ENCODE measurements around the gene PTGES2.

Gene PTGES2

GRCh38 chr9:128089299-128089698, 38.2 kb downstream of the PTGES2 start:
- Histone ChIP-seq H4K20me1 (ENCODE audit: control insufficient read depth, insufficient read depth, low read depth, low read length) (peaks cover 4% of the 10 kb centered on the region; the same call in 1 of the 2 replicates), H3K36me3 (ENCODE audit: control insufficient read depth, low read length) (peaks cover 7% of the 10 kb centered on the region), H3K27me3 (ENCODE audit: control insufficient read depth, low read length) (no peaks in the 10 kb centered on the region), H3K27ac (ENCODE audit: low read depth, low read length) (no peak overlapping the region), H3K79me2 (ENCODE audit: control insufficient read depth, low read length) (peaks cover 57% of the 10 kb centered on the region), H3K4me3 (ENCODE audit: low read length) (no peak overlapping the region), H3K4me2 (ENCODE audit: low read length) (no peak overlapping the region), H3F3A (ENCODE audit: control insufficient read depth, insufficient read depth) (peaks cover 10% of the 10 kb centered on the region), H3K9me3 (ENCODE audit: control insufficient read depth, insufficient read depth, low read length) (no peaks in the 10 kb centered on the region), H3K4me1 (ENCODE audit: control insufficient read depth, low read length) (peaks cover 23% of the 10 kb centered on the region), H3K9me2 (replicated peaks; ENCODE audit: control insufficient read depth, low read length) (no peaks in the 10 kb centered on the region)
- TF ChIP-seq CTCF (IDR thresholded peaks at IDR 0.05; ENCODE audit: low read depth, low read length, poor library complexity, severe bottlenecking) (no peak), EZH2phosphoT487 (IDR thresholded peaks at IDR 0.05; ENCODE audit: borderline replicate concordance, low read length) (no peak)

- TF ChIP-seq CTCF (IDR thresholded peaks at IDR 0.05; ENCODE audit: low read depth, low read length, poor library complexity, severe bottlenecking) (no peak), EZH2phosphoT487 (IDR thresholded peaks at IDR 0.05; ENCODE audit: borderline replicate concordance, low read length) (no peak)
- Histone ChIP-seq H3K4me3 (ENCODE audit: low read length) (no peak overlapping the region), H3K79me2 (ENCODE audit: control insufficient read depth, low read length) (peaks cover 58% of the 10 kb centered on the region), H3K27ac (ENCODE audit: low read depth, low read length) (no peak overlapping the region), H3F3A (ENCODE audit: control insufficient read depth, insufficient read depth) (peaks cover 4% of the 10 kb centered on the region), H3K9me2 (replicated peaks; ENCODE audit: control insufficient read depth, low read length) (no peaks in the 10 kb centered on the region), H3K4me1 (ENCODE audit: control insufficient read depth, low read length) (peaks cover 14% of the 10 kb centered on the region), H3K9me3 (ENCODE audit: control insufficient read depth, insufficient read depth, low read length) (no peaks in the 10 kb centered on the region), H3K36me3 (ENCODE audit: control insufficient read depth, low read length) (peaks cover 5% of the 10 kb centered on the region), H4K20me1 (ENCODE audit: control insufficient read depth, insufficient read depth, low read depth, low read length) (peaks cover 1% of the 10 kb centered on the region; the same call in 1 of the 2 replicates), H3K4me2 (ENCODE audit: low read length) (no peak overlapping the region), H3K27me3 (ENCODE audit: control insufficient read depth, low read length) (no peaks in the 10 kb centered on the region)
These were observed 39.1 kb downstream of the PTGES2 start for GRCh38 chr9:128088253-128088945.

- Histone ChIP-seq H4K20me1 (ENCODE audit: control insufficient read depth, insufficient read depth, low read depth, low read length) (no peaks in the 10 kb centered on the region; the same call in 1 of the 2 replicates), H3K4me1 (ENCODE audit: control insufficient read depth, low read length) (peaks cover 3% of the 10 kb centered on the region), H3K27ac (ENCODE audit: low read depth, low read length) (no peak overlapping the region), H3K9me3 (ENCODE audit: control insufficient read depth, insufficient read depth, low read length) (no peaks in the 10 kb centered on the region), H3K79me2 (ENCODE audit: control insufficient read depth, low read length) (peaks cover 54% of the 10 kb centered on the region), H3K4me2 (ENCODE audit: low read length) (no peak overlapping the region), H3F3A (ENCODE audit: control insufficient read depth, insufficient read depth) (0 out of 2 replicates have a peak, but pooled peaks cover 2% of the 10 kb centered on the region), H3K9me2 (replicated peaks; ENCODE audit: control insufficient read depth, low read length) (no peaks in the 10 kb centered on the region), H3K27me3 (ENCODE audit: control insufficient read depth, low read length) (no peaks in the 10 kb centered on the region), H3K36me3 (ENCODE audit: control insufficient read depth, low read length) (peaks cover 5% of the 10 kb centered on the region), H3K4me3 (ENCODE audit: low read length) (no peak overlapping the region)
- TF ChIP-seq CTCF (IDR thresholded peaks at IDR 0.05; ENCODE audit: low read depth, low read length, poor library complexity, severe bottlenecking) (no peak), EZH2phosphoT487 (IDR thresholded peaks at IDR 0.05; ENCODE audit: borderline replicate concordance, low read length) (no peak)
These were observed 40.3 kb downstream of the PTGES2 start for GRCh38 chr9:128087262-128087661.
